Vagina (tissue), 2 donors: ENCODE measurements around the gene CREBZF.

Experiments
- POLR2A ChIP-seq, 2 donors: fragments of 450-650 bp; IDR thresholded peaks; one replicate each; pipeline ENCODE4 v1.6.1; 2017; ENCODE audit warnings: antibody characterized with exemption in 2 of 2, mild to moderate bottlenecking in 2 of 2, moderate library complexity in 2 of 2
- POLR2AphosphoS5 ChIP-seq, 2 donors: sonication (generic); formaldehyde crosslinking; IDR thresholded peaks; one replicate each; pipeline ENCODE4 v1.9.0; 2017; ENCODE audit warnings: antibody characterized with exemption in 2 of 2, mild to moderate bottlenecking in 2 of 2, low read depth in 1 of 2; ENCODE audit not compliant: insufficient read depth in 1 of 2
- TF ChIP-seq, protein P1 (sequence below), 3 experiments: fragments of 450-650 bp in 2 of 3; fragments of 200-600 bp in 1 of 3; sonication (generic) in 1 of 3; IDR thresholded peaks; one replicate each; pipeline ENCODE4 v1.5.1; 2017 to 2019; ENCODE audit warnings: antibody characterized with exemption in 3 of 3, mild to moderate bottlenecking in 2 of 3, moderate library complexity in 2 of 3

DNA sequence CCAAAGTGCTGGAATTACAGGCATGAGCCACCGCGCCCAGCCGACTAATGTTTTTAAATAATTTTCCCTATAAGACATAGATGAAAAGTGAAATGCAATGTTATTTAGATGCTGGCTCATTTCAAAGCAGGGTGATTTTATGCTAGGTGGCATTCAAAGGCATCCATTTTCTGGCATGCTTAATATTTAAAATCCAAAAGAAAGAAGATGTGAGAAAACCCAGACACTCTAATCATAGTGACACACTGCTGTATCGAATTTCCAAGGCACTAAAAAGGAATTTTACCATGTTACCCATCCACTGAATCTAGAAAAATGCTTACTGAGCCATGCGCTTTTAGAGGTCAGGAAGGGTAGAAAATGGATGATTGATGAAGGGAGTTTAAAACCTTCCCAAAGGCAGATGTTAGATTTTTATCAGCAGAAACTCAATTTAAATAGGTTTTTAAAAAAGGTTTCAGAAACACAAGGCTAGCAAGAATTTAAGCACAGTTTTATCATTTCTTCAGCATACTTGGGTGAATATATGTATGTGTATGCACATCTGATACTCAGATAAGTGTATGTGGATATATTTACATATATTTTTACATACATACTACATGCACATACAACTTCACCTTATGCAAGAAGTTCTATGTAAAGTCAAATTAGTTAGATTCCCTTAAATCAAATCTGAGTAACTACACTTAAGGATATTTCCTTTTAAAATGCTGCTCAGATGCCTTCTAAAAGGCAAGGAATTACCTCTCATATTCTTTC is 45.2 kb upstream of the CREBZF start:
- TF ChIP-seq, protein P1, sequence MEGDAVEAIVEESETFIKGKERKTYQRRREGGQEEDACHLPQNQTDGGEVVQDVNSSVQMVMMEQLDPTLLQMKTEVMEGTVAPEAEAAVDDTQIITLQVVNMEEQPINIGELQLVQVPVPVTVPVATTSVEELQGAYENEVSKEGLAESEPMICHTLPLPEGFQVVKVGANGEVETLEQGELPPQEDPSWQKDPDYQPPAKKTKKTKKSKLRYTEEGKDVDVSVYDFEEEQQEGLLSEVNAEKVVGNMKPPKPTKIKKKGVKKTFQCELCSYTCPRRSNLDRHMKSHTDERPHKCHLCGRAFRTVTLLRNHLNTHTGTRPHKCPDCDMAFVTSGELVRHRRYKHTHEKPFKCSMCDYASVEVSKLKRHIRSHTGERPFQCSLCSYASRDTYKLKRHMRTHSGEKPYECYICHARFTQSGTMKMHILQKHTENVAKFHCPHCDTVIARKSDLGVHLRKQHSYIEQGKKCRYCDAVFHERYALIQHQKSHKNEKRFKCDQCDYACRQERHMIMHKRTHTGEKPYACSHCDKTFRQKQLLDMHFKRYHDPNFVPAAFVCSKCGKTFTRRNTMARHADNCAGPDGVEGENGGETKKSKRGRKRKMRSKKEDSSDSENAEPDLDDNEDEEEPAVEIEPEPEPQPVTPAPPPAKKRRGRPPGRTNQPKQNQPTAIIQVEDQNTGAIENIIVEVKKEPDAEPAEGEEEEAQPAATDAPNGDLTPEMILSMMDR (IDR thresholded peaks at IDR 0.05) = no peak
- TF ChIP-seq POLR2AphosphoS5 (IDR thresholded peaks at IDR 0.05; ENCODE audit: insufficient read depth in 1 of 2, low read depth in 1 of 2) (no peak), POLR2A (IDR thresholded peaks at IDR 0.05) (no peak)
